K562 (cell line): ENCODE data around the gene STON2. TPM values are rescaled to one million over a fixed set of nuclear protein-coding genes. Genes with fewer than 3 reads are reported as not detected.

Experiments used
- ATAC-seq: fragments of 200-7000 bp; cut with Tn5 transposase; 3 replicates; pipeline ENCODE4 v1.9.1; 2020; ENCODE audit warnings: moderate library complexity
- BruUV-seq: library from RNA; stranded (reverse); fragments of 400-500 nt; replicated peaks from 2 replicates; lab custom pipeline; 2021; lab: Mats Ljungman, UMichigan
- CTCF ChIA-PET: fragments of 300-600 bp; formaldehyde crosslinking; extraction: SDS; loops from one replicate; lab custom pipeline; 2021; ENCODE audit warnings: low intra/inter-chr PET ratio; lab: Yijun Ruan, JAX
- POLR2A ChIA-PET: fragments of 300-600, 350-650 bp; sonication (Branson Sonifier 250); formaldehyde crosslinking; extraction: SDS; loops from one replicate; lab custom pipeline; 2021; ENCODE audit warnings: antibody characterized with exemption, inconsistent platforms; lab: Yijun Ruan, JAX
- DNase-seq, 4 experiments: peaks; one replicate each; pipeline versions ENCODE4 v3.0.0 to v3.0.0-alpha.2; 2011 to 2018; ENCODE audit warnings: low spot score in 3 of 4, mixed read lengths in 3 of 4; ENCODE audit errors: extremely low read depth in 1 of 4
- FAIRE-seq: peaks from 2 replicates; lab custom pipeline; 2011; peaks lifted over from hg19 to GRCh38; lab: Jason Lieb, UNC
- H2AFZ ChIP-seq: 2 replicates; pipeline ENCODE4 v1.6.0; 2011; ENCODE audit warnings: low read depth, low read length, control low read depth, inconsistent platforms
- H3K27ac ChIP-seq: fragments of 200-600 bp; 3 replicates; pipeline ENCODE4 v1.8.0; 2011; ENCODE audit warnings: low read depth, mild to moderate bottlenecking, control low read depth, inconsistent platforms, low read length, moderate library complexity, mixed read lengths; ENCODE audit errors: extremely low read depth
- H3K27me3 ChIP-seq, 2 experiments: fragments of 300-600 bp in 1 of 2; 2 replicates in 1 of 2; 3 replicates in 1 of 2; pipeline versions ENCODE4 v1.6.0 to v1.8.0; 2011; ENCODE audit warnings: inconsistent platforms in 2 of 2, low read length in 2 of 2, mild to moderate bottlenecking in 1 of 2, mixed read lengths in 1 of 2, moderate library complexity in 1 of 2; ENCODE audit not compliant: control insufficient read depth in 2 of 2, insufficient read depth in 2 of 2
- H3K36me3 ChIP-seq: fragments of 300-600 bp; 3 replicates; pipeline ENCODE4 v1.8.0; 2011; ENCODE audit warnings: mild to moderate bottlenecking, low read length, inconsistent platforms; ENCODE audit not compliant: control insufficient read depth, insufficient read depth
- H3K4me1 ChIP-seq, 2 experiments: fragments of 200-600 bp in 1 of 2; replicated peaks in 1 of 2; 2 replicates in 1 of 2; 3 replicates in 1 of 2; pipeline versions ENCODE4 v1.5.1 to v1.8.0; 2011; ENCODE audit warnings: inconsistent platforms in 2 of 2, low read length in 2 of 2, mild to moderate bottlenecking in 1 of 2, mixed read lengths in 1 of 2, moderate library complexity in 1 of 2; ENCODE audit not compliant: control insufficient read depth in 2 of 2, insufficient read depth in 2 of 2
- H3K4me2 ChIP-seq: 2 replicates; pipeline ENCODE4 v1.6.1; 2011; ENCODE audit warnings: low read length, control low read depth, inconsistent platforms, mixed read lengths; ENCODE audit not compliant: insufficient read depth
- H3K4me3 ChIP-seq: fragments of 200-600 bp; sonication (generic), shearing (Covaris generic); 2 replicates; pipeline ENCODE4 v1.5.1; 2016; ENCODE audit warnings: control low read depth, inconsistent platforms
- H3K79me2 ChIP-seq: fragments of 200-600 bp; 3 replicates; pipeline ENCODE4 v1.8.0; 2011; ENCODE audit warnings: low read length, inconsistent platforms; ENCODE audit not compliant: control insufficient read depth, insufficient read depth
- H3K9ac ChIP-seq, 2 experiments: 2 replicates each; pipeline versions ENCODE4 v1.6.0 to v1.6.1; 2011; ENCODE audit warnings: low read depth in 2 of 2, low read length in 2 of 2, control low read depth in 1 of 2, inconsistent platforms in 1 of 2, mild to moderate bottlenecking in 1 of 2, mixed read lengths in 1 of 2; ENCODE audit not compliant: insufficient read depth in 1 of 2
- H3K9me1 ChIP-seq: one replicate; pipeline ENCODE4 v1.6.0; 2011; ENCODE audit warnings: inconsistent platforms, mild to moderate bottlenecking, low read length, moderate library complexity; ENCODE audit not compliant: control insufficient read depth, insufficient read depth
- H3K9me3 ChIP-seq: replicated peaks from 2 replicates; pipeline ENCODE4 v1.5.1; 2011; ENCODE audit warnings: low read depth, low read length, inconsistent platforms; ENCODE audit not compliant: control insufficient read depth, insufficient read depth
- H4K20me1 ChIP-seq: replicated peaks from 2 replicates; pipeline ENCODE4 v1.6.1; 2011; ENCODE audit warnings: low read length, inconsistent platforms, mixed read lengths; ENCODE audit not compliant: control insufficient read depth, insufficient read depth
- CBFB ChIP-seq: sonication (generic); formaldehyde crosslinking; IDR thresholded peaks from 2 replicates; pipeline ENCODE4 v1.4.0; 2020; ENCODE audit warnings: mild to moderate bottlenecking, missing genetic modification reagents
- CEBPG ChIP-seq, 3 experiments: fragments of 200-800 bp in 1 of 3; sonication (Bioruptor generic) in 1 of 3; sonication (generic) in 1 of 3; formaldehyde crosslinking in 1 of 3; IDR thresholded peaks in 2 of 3; conservative IDR thresholded peaks in 1 of 3; 2 replicates each; pipeline versions ENCODE4 v1.6.1 to v1.8.0; 2016 to 2022; ENCODE audit warnings: missing compliant biosample characterization in 2 of 3, missing genetic modification characterization in 2 of 3, mild to moderate bottlenecking in 1 of 3, missing genetic modification reagents in 1 of 3
- ELF1 ChIP-seq: fragments of 200-800 bp; sonication (Bioruptor generic); IDR thresholded peaks from 2 replicates; pipeline ENCODE4 v1.6.1; 2016; ENCODE audit warnings: missing genetic modification characterization, missing compliant biosample characterization
- ETS2 ChIP-seq: IDR thresholded peaks from 2 replicates; pipeline ENCODE4 v1.6.1; 2016; ENCODE audit warnings: borderline replicate concordance, missing genetic modification characterization, mild to moderate bottlenecking, moderate library complexity, missing compliant biosample characterization; ENCODE audit not compliant: poor library complexity, severe bottlenecking
- HMGXB4 ChIP-seq: sonication (generic); formaldehyde crosslinking; IDR thresholded peaks from 2 replicates; pipeline ENCODE4 v1.8.1; 2023; ENCODE audit warnings: mild to moderate bottlenecking, missing genetic modification reagents
- MEIS2 ChIP-seq: fragments of 450-650 bp; IDR thresholded peaks from 2 replicates; pipeline ENCODE4 v1.6.1; 2014; ENCODE audit warnings: mild to moderate bottlenecking; ENCODE audit not compliant: partially characterized antibody
- PPARD ChIP-seq: fragments of 250-450 bp; sonication (Bioruptor Pico); IDR thresholded peaks from 2 replicates; pipeline ENCODE4 v1.8.0; 2022; ENCODE audit warnings: inconsistent platforms, mild to moderate bottlenecking, moderate library complexity
- PTBP1 ChIP-seq: fragments of 200-400 bp; formaldehyde crosslinking; IDR thresholded peaks from 2 replicates; pipeline ENCODE4 v1.6.1; 2017; ENCODE audit warnings: low read depth, low read length
- ZFP1 ChIP-seq: fragments of 450-650 bp; formaldehyde crosslinking; IDR thresholded peaks from 2 replicates; pipeline ENCODE4 v1.4.0; 2020; ENCODE audit warnings: mild to moderate bottlenecking, mixed read lengths
- ZNF77 ChIP-seq: fragments of 250-450 bp; sonication (Bioruptor Pico); IDR thresholded peaks from 2 replicates; pipeline ENCODE4 v1.5.0; 2020
- WGBS: fragments of 100-300 bp; shearing (Covaris generic); methylation state at CpG from one replicate; pipeline ENCODE4 v1.1.6; 2016; ENCODE audit warnings: low coverage, mixed read lengths; ENCODE audit not compliant: insufficient coverage; ENCODE audit errors: missing lambda C conversion rate; 5-methylcytosine and 5-hydroxymethylcytosine counted together
- in situ Hi-C: fragments of 300-500 bp; cut with MboI; formaldehyde crosslinking; loops from 4 replicates; pipeline ENCODE4 v1.15.0; 2018; ENCODE audit warnings: inconsistent platforms, mixed read lengths
- intact Hi-C: fragments of 100-400 bp; cut with micrococcal nuclease; formaldehyde crosslinking; loops from 2 replicates; pipeline ENCODE4 v1.14.2; 2022
- polyA plus RNA-seq, 8 experiments: library from polyadenylated mRNA; depleted of rRNA in 4 of 8; stranded (reverse) in 5 of 8; unstranded in 3 of 8; fragments of >200 nt; fragmentation: Nextera tagmentation in 2 of 8; fragmentation: Illumina TruSeq in 1 of 8; extraction: Ambion mirVana in 2 of 8; extraction: Trizol in 1 of 8; gene quantifications; 2 replicates each; pipeline versions ENCODE4 v1.2.1 to v1.2.3, GENCODE V29; 2011 to 2014; ENCODE audit warnings: inconsistent platforms in 1 of 8, missing spikeins in 1 of 8
- total RNA-seq, 7 experiments: library from RNA; depleted of rRNA in 6 of 7; stranded (reverse); fragments of >200 nt in 6 of 7; fragmentation: Illumina TruSeq in 2 of 7; extraction: Trizol in 2 of 7; gene quantifications; 2 replicates each; pipeline versions ENCODE4 v1.2.1 to v1.2.3, GENCODE V29; 2011 to 2021; ENCODE audit warnings: low replicate concordance in 1 of 7
- TF ChIP-seq, protein P1 (sequence below): sonication (generic); formaldehyde crosslinking; IDR thresholded peaks from 2 replicates; pipeline ENCODE4 v1.8.1; 2022; ENCODE audit warnings: missing genetic modification reagents
- TF ChIP-seq, protein P2 (sequence below): fragments of 200-800 bp; sonication (Bioruptor generic); IDR thresholded peaks from 2 replicates; pipeline ENCODE4 v1.6.1; 2017; ENCODE audit warnings: missing genetic modification characterization, missing compliant biosample characterization
- TF ChIP-seq, protein P3 (sequence below), 2 experiments: fragments of 200-800 bp in 1 of 2; sonication (Bioruptor generic) in 1 of 2; sonication (generic) in 1 of 2; formaldehyde crosslinking in 1 of 2; IDR thresholded peaks in 1 of 2; conservative IDR thresholded peaks in 1 of 2; 2 replicates each; pipeline versions ENCODE4 v1.5.0 to v1.6.1; 2016 to 2020; ENCODE audit warnings: missing compliant biosample characterization in 1 of 2, missing genetic modification characterization in 1 of 2, missing genetic modification reagents in 1 of 2

The STON2 gene
- total and polyA plus RNA-seq, 9 of the 15 experiments (the other 6 are each of a cell fraction or from before 2014, with no cell fraction given), result 7.8 to 99.3 (median 53.5) TPM

GRCh38 chr14:81348061-81348460 lies 52.1 kb downstream of the STON2 start:
- POLR2A ChIA-PET, result no interaction called here
- intact Hi-C loops, result no loop called here
- ATAC-seq, result no peak
- TF ChIP-seq, protein P1, sequence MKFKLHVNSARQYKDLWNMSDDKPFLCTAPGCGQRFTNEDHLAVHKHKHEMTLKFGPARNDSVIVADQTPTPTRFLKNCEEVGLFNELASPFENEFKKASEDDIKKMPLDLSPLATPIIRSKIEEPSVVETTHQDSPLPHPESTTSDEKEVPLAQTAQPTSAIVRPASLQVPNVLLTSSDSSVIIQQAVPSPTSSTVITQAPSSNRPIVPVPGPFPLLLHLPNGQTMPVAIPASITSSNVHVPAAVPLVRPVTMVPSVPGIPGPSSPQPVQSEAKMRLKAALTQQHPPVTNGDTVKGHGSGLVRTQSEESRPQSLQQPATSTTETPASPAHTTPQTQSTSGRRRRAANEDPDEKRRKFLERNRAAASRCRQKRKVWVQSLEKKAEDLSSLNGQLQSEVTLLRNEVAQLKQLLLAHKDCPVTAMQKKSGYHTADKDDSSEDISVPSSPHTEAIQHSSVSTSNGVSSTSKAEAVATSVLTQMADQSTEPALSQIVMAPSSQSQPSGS (CRISPR knock-in tag), result no peak
- TF ChIP-seq, protein P2, sequence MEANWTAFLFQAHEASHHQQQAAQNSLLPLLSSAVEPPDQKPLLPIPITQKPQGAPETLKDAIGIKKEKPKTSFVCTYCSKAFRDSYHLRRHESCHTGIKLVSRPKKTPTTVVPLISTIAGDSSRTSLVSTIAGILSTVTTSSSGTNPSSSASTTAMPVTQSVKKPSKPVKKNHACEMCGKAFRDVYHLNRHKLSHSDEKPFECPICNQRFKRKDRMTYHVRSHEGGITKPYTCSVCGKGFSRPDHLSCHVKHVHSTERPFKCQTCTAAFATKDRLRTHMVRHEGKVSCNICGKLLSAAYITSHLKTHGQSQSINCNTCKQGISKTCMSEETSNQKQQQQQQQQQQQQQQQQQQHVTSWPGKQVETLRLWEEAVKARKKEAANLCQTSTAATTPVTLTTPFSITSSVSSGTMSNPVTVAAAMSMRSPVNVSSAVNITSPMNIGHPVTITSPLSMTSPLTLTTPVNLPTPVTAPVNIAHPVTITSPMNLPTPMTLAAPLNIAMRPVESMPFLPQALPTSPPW, result no peak
- TF ChIP-seq, protein P3, sequence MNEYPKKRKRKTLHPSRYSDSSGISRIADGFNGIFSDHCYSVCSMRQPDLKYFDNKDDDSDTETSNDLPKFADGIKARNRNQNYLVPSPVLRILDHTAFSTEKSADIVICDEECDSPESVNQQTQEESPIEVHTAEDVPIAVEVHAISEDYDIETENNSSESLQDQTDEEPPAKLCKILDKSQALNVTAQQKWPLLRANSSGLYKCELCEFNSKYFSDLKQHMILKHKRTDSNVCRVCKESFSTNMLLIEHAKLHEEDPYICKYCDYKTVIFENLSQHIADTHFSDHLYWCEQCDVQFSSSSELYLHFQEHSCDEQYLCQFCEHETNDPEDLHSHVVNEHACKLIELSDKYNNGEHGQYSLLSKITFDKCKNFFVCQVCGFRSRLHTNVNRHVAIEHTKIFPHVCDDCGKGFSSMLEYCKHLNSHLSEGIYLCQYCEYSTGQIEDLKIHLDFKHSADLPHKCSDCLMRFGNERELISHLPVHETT (CRISPR knock-in tag; conservative IDR thresholded peaks at IDR 0.05 in 1 of 2, IDR thresholded peaks at IDR 0.05 in 1 of 2), result no peak
- TF ChIP-seq CBFB (CRISPR knock-in tag), result no peak
- TF ChIP-seq PPARD (CRISPR knock-in tag), result no peak
- no peak for TF ChIP-seq ZFP1 (CRISPR knock-in tag)
- no peak for TF ChIP-seq MEIS2
- TF ChIP-seq ETS2 (tag), result no peak
- no peak for TF ChIP-seq HMGXB4 (CRISPR knock-in tag)
- TF ChIP-seq ELF1 (tag), result no peak
- no peak for TF ChIP-seq CEBPG (CRISPR knock-in tag; IDR thresholded peaks at IDR 0.05)
- TF ChIP-seq CEBPG (tag; conservative IDR thresholded peaks at IDR 0.05 in 1 of 2, IDR thresholded peaks at IDR 0.05 in 1 of 2), result no peak
- TF ChIP-seq ZNF77 (CRISPR knock-in tag), result no peak
- no peak for TF ChIP-seq PTBP1

More at GRCh38 chr14:81348061-81348460, 52.1 kb downstream of the STON2 start:
- Histone ChIP-seq H3K27ac (no peak overlapping the region), H3K4me2 (no peak overlapping the region), H2AFZ (no peak overlapping the region), H3K4me3 (no peak overlapping the region), H3K9me3 (no peaks in the 10 kb centered on the region), H3K36me3 (peaks cover 16% of the 10 kb centered on the region; the same call in 1 of the 3 replicates), H3K4me1 (no peaks in the 10 kb centered on the region; a peak in 1 of 5 replicates), H3K9ac (no peak overlapping the region), H3K9me1 (peaks cover 3% of the 10 kb centered on the region), H4K20me1 (peaks cover 3% of the 10 kb centered on the region; the same call in 1 of the 2 replicates), H3K27me3 (no peaks in the 10 kb centered on the region), H3K79me2 (peaks cover 97% of the 10 kb centered on the region)
- DNase-seq (no peak), FAIRE-seq (no peak)
- 49% methylated on average over 2 of the region's 2 CpGs for WGBS
- CTCF ChIA-PET, result no interaction called here
- in situ Hi-C loops, result no loop called here
- BruUV-seq, result no TSS peak
